Calu3 (cell line): ENCODE measurements around the gene ARHGAP31. TPM values are rescaled to one million over a fixed set of nuclear protein-coding genes. Genes with fewer than 3 reads are reported as not detected.
"Not testable (repeated sequence)": the region's sequence is repeated elsewhere in the genome, so short reads cannot be mapped to it uniquely, and the experiment has no call there.

Experiments used
- BruUV-seq: library from RNA; stranded (reverse); fragments of 400-500 nt; replicated peaks from 2 replicates; lab custom pipeline; 2021; lab: Mats Ljungman, UMichigan
- CTCF ChIA-PET: fragments of 300-600 bp; sonication (Branson Sonifier 250); formaldehyde crosslinking; loops from one replicate; lab custom pipeline; 2022; ENCODE audit warnings: antibody characterized with exemption; lab: Charles Lee
- DNase-seq: peaks from one replicate; pipeline ENCODE4 v3.0.0; 2022
- H3K27ac Mint-ChIP-seq: one replicate; pipeline ENCODE4 v1.8.0; 2022; ENCODE audit warnings: mixed read lengths; ENCODE audit not compliant: unreplicated experiment
- H3K27me3 Mint-ChIP-seq: one replicate; pipeline ENCODE4 v1.8.0; 2022; ENCODE audit warnings: mixed read lengths; ENCODE audit not compliant: unreplicated experiment
- H3K36me3 Mint-ChIP-seq: one replicate; pipeline ENCODE4 v1.8.0; 2022; ENCODE audit warnings: mild to moderate bottlenecking, moderate library complexity, mixed read lengths; ENCODE audit not compliant: insufficient read depth, unreplicated experiment
- H3K4me1 Mint-ChIP-seq: one replicate; pipeline ENCODE4 v1.8.0; 2022; ENCODE audit warnings: mild to moderate bottlenecking, low read depth, mixed read lengths; ENCODE audit not compliant: unreplicated experiment
- H3K4me3 Mint-ChIP-seq: one replicate; pipeline ENCODE4 v1.8.0; 2022; ENCODE audit warnings: mild to moderate bottlenecking, low read depth, moderate library complexity, mixed read lengths; ENCODE audit not compliant: unreplicated experiment
- H3K9me3 Mint-ChIP-seq: one replicate; pipeline ENCODE4 v1.8.0; 2022; ENCODE audit warnings: low read depth, mixed read lengths; ENCODE audit not compliant: unreplicated experiment
- intact Hi-C: fragments of 100-400 bp; cut with micrococcal nuclease; formaldehyde crosslinking; loops from one replicate; pipeline ENCODE4 v1.10.0; 2022; ENCODE audit not compliant: unreplicated experiment
- total RNA-seq: library from RNA; stranded (reverse); gene quantifications from 2 replicates; pipeline ENCODE4 v1.2.3, GENCODE V29; 2022
- TF ChIP-seq, protein P1 (sequence below): fragments of 200-600 bp; IDR thresholded peaks from one replicate; pipeline ENCODE4 v1.8.0; 2022; ENCODE audit warnings: antibody characterized with exemption; ENCODE audit not compliant: unreplicated experiment

The ARHGAP31 gene
- total RNA-seq, 1 experiment from 2014 or later: 0.52 TPM

DNA sequence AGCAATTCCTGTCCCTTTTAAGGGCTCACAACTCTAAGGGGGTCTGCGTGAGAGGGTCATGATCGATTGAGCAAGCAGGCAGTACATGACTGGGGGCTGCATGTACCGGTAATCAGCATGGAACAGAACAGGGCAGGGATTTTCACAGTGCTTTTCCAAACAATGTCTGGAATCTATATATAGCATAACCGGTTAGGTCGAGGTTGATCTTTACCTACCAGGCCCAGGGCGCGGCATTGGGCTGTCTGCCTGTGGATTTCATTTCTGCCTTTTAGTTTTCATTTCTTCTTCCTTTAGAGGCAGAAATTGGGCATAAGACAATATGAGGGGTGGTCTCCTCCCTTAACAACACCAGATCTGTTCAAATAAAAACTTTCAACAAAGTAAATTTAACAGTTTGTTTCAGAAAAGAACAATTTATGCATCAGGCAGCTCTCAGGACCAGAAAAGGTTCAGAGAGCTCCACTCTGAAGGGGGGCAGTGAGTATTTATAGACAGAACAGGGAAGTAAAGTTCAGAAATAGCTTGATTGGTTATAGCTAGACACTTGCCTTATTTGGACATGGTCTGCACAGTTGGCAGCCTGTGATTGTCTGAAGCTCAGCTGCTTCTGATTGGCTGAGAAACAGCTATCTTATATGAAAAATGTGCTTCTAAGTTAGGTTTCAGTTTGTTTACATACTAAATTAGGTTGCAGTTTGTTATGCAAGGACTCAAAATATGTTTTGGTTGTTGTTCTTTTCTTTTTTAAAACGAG, 36.4 kb upstream of the ARHGAP31 start:
- intact Hi-C loops: no loop called here
- CTCF ChIA-PET: interaction anchor here (1.0 to 2.1 kb wide), 3 partner anchors 10 to 583 kb away, joined by 3 to 9 read pairs (median 3); partner anchors contain the start of gene B4GALT4
- peak overlapping the region; percentile 81 for H3K27ac Mint-ChIP-seq
- peaks cover 19% of the 10 kb centered on the region for H3K4me1 Mint-ChIP-seq
- H3K9me3 Mint-ChIP-seq: peaks cover 2% of the 10 kb centered on the region
- peaks cover 8% of the 10 kb centered on the region for H3K36me3 Mint-ChIP-seq
- DNase-seq: peak; percentile 27
- TF ChIP-seq, protein P1, sequence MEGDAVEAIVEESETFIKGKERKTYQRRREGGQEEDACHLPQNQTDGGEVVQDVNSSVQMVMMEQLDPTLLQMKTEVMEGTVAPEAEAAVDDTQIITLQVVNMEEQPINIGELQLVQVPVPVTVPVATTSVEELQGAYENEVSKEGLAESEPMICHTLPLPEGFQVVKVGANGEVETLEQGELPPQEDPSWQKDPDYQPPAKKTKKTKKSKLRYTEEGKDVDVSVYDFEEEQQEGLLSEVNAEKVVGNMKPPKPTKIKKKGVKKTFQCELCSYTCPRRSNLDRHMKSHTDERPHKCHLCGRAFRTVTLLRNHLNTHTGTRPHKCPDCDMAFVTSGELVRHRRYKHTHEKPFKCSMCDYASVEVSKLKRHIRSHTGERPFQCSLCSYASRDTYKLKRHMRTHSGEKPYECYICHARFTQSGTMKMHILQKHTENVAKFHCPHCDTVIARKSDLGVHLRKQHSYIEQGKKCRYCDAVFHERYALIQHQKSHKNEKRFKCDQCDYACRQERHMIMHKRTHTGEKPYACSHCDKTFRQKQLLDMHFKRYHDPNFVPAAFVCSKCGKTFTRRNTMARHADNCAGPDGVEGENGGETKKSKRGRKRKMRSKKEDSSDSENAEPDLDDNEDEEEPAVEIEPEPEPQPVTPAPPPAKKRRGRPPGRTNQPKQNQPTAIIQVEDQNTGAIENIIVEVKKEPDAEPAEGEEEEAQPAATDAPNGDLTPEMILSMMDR: no peak
- BruUV-seq: TSS peak; percentile 92
- H3K4me3 Mint-ChIP-seq: no peak overlapping the region
- no peaks in the 10 kb centered on the region for H3K27me3 Mint-ChIP-seq

DNA sequence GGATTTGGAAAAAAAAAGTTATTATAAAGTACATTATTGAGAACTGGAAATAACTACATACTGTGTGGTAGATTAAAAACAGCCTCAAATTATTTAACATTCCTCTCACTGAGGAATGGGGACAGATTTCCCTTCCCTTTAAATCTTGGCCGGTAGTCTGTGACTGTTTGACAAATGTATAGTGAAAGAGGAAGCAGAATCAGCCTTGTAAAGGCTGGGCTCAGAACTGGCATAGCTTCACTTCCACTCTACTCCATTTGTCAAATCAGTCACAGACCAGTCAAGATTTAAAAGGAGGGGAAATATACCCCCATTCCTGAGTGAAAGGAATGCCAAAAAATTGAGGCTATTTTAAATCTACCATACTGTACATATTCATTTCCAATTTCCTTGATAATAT, 35.3 kb upstream of the ARHGAP31 start:
- CTCF ChIA-PET: interaction anchor here (2.1 kb wide), 1 partner anchor 18 kb away, joined by 9 read pairs; the partner anchor contains the start of gene B4GALT4
- no TSS peak for BruUV-seq
- Mint-ChIP-seq H3K4me3 (no peak overlapping the region), H3K4me1 (peaks cover 19% of the 10 kb centered on the region), H3K9me3 (peaks cover 2% of the 10 kb centered on the region), H3K27me3 (no peaks in the 10 kb centered on the region), H3K36me3 (peaks cover 8% of the 10 kb centered on the region), H3K27ac (no peak overlapping the region)
- TF ChIP-seq, protein P1: no peak
- intact Hi-C loops: no loop called here
- DNase-seq: no peak

DNA sequence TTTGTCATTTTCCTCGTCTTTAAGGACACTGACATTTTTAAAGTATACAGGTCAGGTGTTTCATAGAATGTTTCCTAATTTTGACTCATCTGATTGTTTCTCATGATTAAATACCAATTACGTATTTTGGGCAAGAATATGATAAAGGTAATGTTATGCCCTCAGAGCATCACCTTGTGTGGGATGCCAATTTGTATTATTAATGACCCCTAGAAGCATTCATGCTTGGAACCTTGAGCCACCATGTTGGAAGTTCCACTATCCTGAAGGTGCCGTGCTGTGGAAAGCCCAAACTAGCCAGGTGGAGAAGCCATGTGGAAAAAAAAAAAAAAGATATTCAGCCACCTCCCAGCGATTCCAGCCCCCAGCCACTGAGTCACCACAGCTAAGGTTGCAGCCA, 34.4 kb upstream of the ARHGAP31 start:
- H3K4me3 Mint-ChIP-seq: no peak overlapping the region

DNA sequence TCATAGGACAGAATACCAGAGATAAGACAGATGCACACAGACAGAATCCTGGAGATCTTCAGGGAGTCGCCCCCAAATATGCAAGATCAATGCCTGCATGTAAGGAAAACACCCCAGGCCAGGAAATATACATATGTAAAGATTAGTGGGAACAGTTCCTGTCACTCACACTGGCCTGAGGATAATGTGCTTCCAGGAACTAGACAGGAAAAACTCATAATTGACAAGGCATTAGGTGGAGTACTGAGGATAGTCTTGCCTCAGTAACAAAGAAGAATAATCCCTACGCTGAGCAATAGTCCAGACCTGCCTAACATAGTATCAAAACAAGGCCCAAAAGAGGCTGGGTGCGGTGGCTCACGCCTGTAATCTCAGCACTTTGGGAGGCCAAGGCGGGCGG, 33.1 kb upstream of the ARHGAP31 start:
- Mint-ChIP-seq H3K27ac (no peak overlapping the region), H3K36me3 (peaks cover 8% of the 10 kb centered on the region), H3K4me3 (no peak overlapping the region), H3K27me3 (no peaks in the 10 kb centered on the region), H3K4me1 (peaks cover 19% of the 10 kb centered on the region), H3K9me3 (peaks cover 2% of the 10 kb centered on the region)
- intact Hi-C loops: no loop called here
- no peak for DNase-seq
- TF ChIP-seq, protein P1: no peak
- CTCF ChIA-PET: no interaction called here
- BruUV-seq: no TSS peak

More for the DNA sequence above, 34.4 kb upstream of the ARHGAP31 start:
- no peaks in the 10 kb centered on the region for H3K27me3 Mint-ChIP-seq
- CTCF ChIA-PET: no interaction called here
- TF ChIP-seq, protein P1: no peak
- no peak overlapping the region for H3K27ac Mint-ChIP-seq
- DNase-seq: no peak
- no TSS peak for BruUV-seq
- H3K4me1 Mint-ChIP-seq: peaks cover 19% of the 10 kb centered on the region
- H3K9me3 Mint-ChIP-seq: peaks cover 2% of the 10 kb centered on the region
- intact Hi-C loops: no loop called here
- H3K36me3 Mint-ChIP-seq: peaks cover 8% of the 10 kb centered on the region

DNA sequence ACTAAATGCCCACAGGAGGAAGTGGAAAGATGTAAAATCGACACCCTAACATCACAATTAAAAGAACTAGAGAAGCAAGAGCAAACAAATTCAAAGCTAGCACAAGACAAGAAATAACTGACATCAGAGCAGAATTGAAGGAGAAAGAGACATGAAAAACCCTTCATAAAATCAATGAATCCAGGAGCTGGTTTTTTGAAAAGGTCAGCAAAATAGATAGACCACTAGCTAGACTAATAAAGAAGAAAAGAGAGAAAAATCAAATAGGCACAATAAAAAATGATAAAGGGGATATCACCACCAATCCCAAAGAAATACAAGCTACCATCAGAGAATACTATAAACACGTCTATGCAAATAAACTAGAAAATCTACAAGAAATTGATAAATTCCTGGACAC, 24.0 kb upstream of the ARHGAP31 start:
- CTCF ChIA-PET, BruUV-seq: not testable (repeated sequence)

More for the DNA sequence above, 24.0 kb upstream of the ARHGAP31 start:
- H3K4me1 Mint-ChIP-seq, H3K9me3 Mint-ChIP-seq, DNase-seq, H3K4me3 Mint-ChIP-seq, H3K27ac Mint-ChIP-seq, H3K36me3 Mint-ChIP-seq, intact Hi-C loops: not testable (repeated sequence)
- peaks cover 13% of the 10 kb centered on the region for H3K27me3 Mint-ChIP-seq
